Caco-2 (cell line): ENCODE data around the gene KBTBD8. TPM values are rescaled to one million over a fixed set of nuclear protein-coding genes. Genes with fewer than 3 reads are reported as not detected.

Source experiments
- BruUV-seq: library from RNA; stranded (reverse); fragments of 400-500 nt; replicated peaks from 2 replicates; lab custom pipeline; 2021; lab: Mats Ljungman, UMichigan
- CTCF ChIA-PET: fragments of 300-600 bp; sonication (Branson Sonifier 250); formaldehyde crosslinking; loops from one replicate; lab custom pipeline; 2022; ENCODE audit warnings: antibody characterized with exemption; lab: Charles Lee
- POLR2A ChIA-PET: fragments of 300-600 bp; sonication (Branson Sonifier 250); formaldehyde crosslinking; loops from one replicate; lab custom pipeline; 2022; ENCODE audit warnings: antibody characterized with exemption; lab: Charles Lee
- DNase-seq, 2 experiments: peaks; one replicate each; pipeline versions ENCODE4 v3.0.0 to v3.0.0-alpha.2; 2020 to 2022
- H3K27me3 ChIP-seq: replicated peaks from 2 replicates; pipeline ENCODE4 v1.6.0; 2011; ENCODE audit warnings: low read length; ENCODE audit not compliant: control insufficient read depth, insufficient read depth
- H3K36me3 ChIP-seq: 2 replicates; pipeline ENCODE4 v1.5.1; 2011; ENCODE audit warnings: low read length; ENCODE audit not compliant: control insufficient read depth, insufficient read depth
- H3K4me1 ChIP-seq: fragments of 250-450 bp; sonication (Bioruptor Pico); 2 replicates; pipeline ENCODE4 v1.5.1; 2020; ENCODE audit warnings: mild to moderate bottlenecking
- H3K4me3 ChIP-seq: 2 replicates; pipeline ENCODE4 v1.5.1; 2011; ENCODE audit warnings: low read depth, mild to moderate bottlenecking, control low read depth, low read length
- H3K9me3 ChIP-seq: fragments of 250-450 bp; sonication (Bioruptor Pico); 2 replicates; pipeline ENCODE4 v1.5.1; 2020; ENCODE audit warnings: mild to moderate bottlenecking, moderate library complexity
- H3K27ac Mint-ChIP-seq: one replicate; pipeline ENCODE4 v1.8.0; 2022; ENCODE audit warnings: mixed read lengths; ENCODE audit not compliant: unreplicated experiment
- H3K27me3 Mint-ChIP-seq: one replicate; pipeline ENCODE4 v1.8.0; 2022; ENCODE audit warnings: mixed read lengths; ENCODE audit not compliant: insufficient read depth, unreplicated experiment
- H3K36me3 Mint-ChIP-seq: one replicate; pipeline ENCODE4 v1.8.0; 2022; ENCODE audit warnings: mild to moderate bottlenecking, mixed read lengths; ENCODE audit not compliant: insufficient read depth, unreplicated experiment
- H3K4me1 Mint-ChIP-seq: one replicate; pipeline ENCODE4 v1.8.0; 2022; ENCODE audit warnings: low read depth, mixed read lengths; ENCODE audit not compliant: unreplicated experiment
- H3K4me3 Mint-ChIP-seq: one replicate; pipeline ENCODE4 v1.8.0; 2022; ENCODE audit warnings: mild to moderate bottlenecking, moderate library complexity, mixed read lengths; ENCODE audit not compliant: unreplicated experiment
- H3K9me3 Mint-ChIP-seq: one replicate; pipeline ENCODE4 v1.8.0; 2022; ENCODE audit warnings: mixed read lengths; ENCODE audit not compliant: unreplicated experiment
- intact Hi-C: fragments of 100-400 bp; cut with micrococcal nuclease; formaldehyde crosslinking; loops from one replicate; pipeline ENCODE4 v1.10.0; 2022; ENCODE audit not compliant: unreplicated experiment
- total RNA-seq: library from RNA; stranded (reverse); gene quantifications from 2 replicates; pipeline ENCODE4 v1.2.3, GENCODE V29; 2022
- TF ChIP-seq, protein P1 (sequence below), 2 experiments: fragments of 200-600 bp in 1 of 2; IDR thresholded peaks; 1 replicate in 1 of 2; 2 replicates in 1 of 2; pipeline versions ENCODE4 v1.5.1 to v1.8.0; 2011 to 2022; ENCODE audit warnings: antibody characterized with exemption in 1 of 2, control low read depth in 1 of 2, inconsistent platforms in 1 of 2, low read depth in 1 of 2, low read length in 1 of 2, mild to moderate bottlenecking in 1 of 2, moderate library complexity in 1 of 2; ENCODE audit not compliant: insufficient read depth in 1 of 2, severe bottlenecking in 1 of 2, unreplicated experiment in 1 of 2

Gene KBTBD8
- total RNA-seq, 1 experiment from 2014 or later, result 6.8 TPM

DNA sequence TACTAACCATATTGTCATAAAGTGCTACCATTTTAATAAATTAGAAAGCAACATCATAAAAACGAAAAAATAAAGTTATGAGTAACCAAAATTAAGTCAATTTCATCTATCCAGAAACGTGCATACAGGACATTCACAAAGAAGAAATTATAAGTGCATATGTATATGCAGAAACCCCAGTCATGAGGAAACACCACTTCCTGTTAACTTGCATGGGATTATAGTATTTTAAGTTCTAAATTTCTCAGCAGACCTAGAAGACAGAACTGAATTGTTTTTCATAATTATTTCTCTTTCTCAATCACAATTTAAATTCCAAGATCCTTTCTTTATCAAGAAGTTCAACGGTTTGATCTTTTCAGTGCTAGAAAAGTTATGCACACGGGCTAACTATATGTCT, 1.4 kb upstream of the KBTBD8 start:
- Histone ChIP-seq H3K4me3 (no peak overlapping the region), H3K9me3 (no peaks in the 10 kb centered on the region), H3K4me1 (no peaks in the 10 kb centered on the region), H3K36me3 (no peaks in the 10 kb centered on the region), H3K27me3 (no peaks in the 10 kb centered on the region)
- no peak for DNase-seq
- CTCF ChIA-PET, result no interaction called here
- BruUV-seq, result no TSS peak
- Mint-ChIP-seq H3K4me3 (no peak overlapping the region), H3K9me3 (no peaks in the 10 kb centered on the region), H3K27me3 (no peaks in the 10 kb centered on the region), H3K27ac (no peak overlapping the region), H3K36me3 (no peaks in the 10 kb centered on the region), H3K4me1 (no peaks in the 10 kb centered on the region)
- TF ChIP-seq, protein P1, sequence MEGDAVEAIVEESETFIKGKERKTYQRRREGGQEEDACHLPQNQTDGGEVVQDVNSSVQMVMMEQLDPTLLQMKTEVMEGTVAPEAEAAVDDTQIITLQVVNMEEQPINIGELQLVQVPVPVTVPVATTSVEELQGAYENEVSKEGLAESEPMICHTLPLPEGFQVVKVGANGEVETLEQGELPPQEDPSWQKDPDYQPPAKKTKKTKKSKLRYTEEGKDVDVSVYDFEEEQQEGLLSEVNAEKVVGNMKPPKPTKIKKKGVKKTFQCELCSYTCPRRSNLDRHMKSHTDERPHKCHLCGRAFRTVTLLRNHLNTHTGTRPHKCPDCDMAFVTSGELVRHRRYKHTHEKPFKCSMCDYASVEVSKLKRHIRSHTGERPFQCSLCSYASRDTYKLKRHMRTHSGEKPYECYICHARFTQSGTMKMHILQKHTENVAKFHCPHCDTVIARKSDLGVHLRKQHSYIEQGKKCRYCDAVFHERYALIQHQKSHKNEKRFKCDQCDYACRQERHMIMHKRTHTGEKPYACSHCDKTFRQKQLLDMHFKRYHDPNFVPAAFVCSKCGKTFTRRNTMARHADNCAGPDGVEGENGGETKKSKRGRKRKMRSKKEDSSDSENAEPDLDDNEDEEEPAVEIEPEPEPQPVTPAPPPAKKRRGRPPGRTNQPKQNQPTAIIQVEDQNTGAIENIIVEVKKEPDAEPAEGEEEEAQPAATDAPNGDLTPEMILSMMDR (IDR thresholded peaks at IDR 0.05; ENCODE audit: insufficient read depth in 1 of 2, low read depth in 1 of 2, low read length in 1 of 2, severe bottlenecking in 1 of 2, unreplicated experiment in 1 of 2), result no peak
- POLR2A ChIA-PET, result no interaction called here
- intact Hi-C loops, result no loop called here

DNA sequence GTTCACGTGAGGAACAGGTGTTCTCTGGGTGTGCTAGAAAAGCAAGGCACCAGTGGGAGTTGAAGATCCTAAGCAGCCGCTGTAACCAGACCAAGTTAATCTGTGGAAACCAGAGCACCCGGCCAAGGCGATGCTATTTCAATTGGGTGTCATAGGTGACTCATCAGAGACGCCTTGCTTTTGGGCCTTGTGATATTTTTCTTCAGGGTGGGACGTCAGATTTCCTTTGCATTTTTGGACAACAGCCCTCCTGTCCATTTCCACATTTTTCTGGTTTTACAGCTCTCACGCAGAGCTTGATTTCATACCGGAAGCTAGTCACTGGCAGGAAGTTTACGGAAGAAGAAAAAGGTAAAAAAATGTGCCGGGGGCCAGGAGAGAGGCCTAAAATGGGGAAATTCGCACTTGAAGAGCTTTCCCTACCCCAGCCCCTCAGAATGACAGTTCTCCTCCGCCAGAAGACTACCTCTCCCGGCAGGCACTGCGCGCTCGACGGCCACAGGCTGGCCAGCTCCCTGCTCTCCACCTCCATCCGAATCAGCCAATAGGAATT, 471 bp upstream of the KBTBD8 start:
- intact Hi-C loops, result loop anchor here (1.0 kb wide), 1 partner anchor 20 kb away; no protein-coding TSS in a partner anchor
- TF ChIP-seq, protein P1 (IDR thresholded peaks at IDR 0.05; ENCODE audit: insufficient read depth in 1 of 2, low read depth in 1 of 2, low read length in 1 of 2, severe bottlenecking in 1 of 2, unreplicated experiment in 1 of 2), result no peak
- no TSS peak for BruUV-seq
- Mint-ChIP-seq H3K9me3 (no peaks in the 10 kb centered on the region), H3K36me3 (no peaks in the 10 kb centered on the region), H3K27ac (no peak overlapping the region), H3K4me3 (peak overlapping the region; percentile 88), H3K27me3 (no peaks in the 10 kb centered on the region), H3K4me1 (no peaks in the 10 kb centered on the region)
- no peaks in the 10 kb centered on the region for H3K4me1 ChIP-seq
- ChIA-PET POLR2A (interaction anchor here (1.0 to 1.3 kb wide), 2 partner anchors 8 to 20 kb away, joined by 4 to 5 read pairs; no protein-coding TSS in a partner anchor), CTCF (interaction anchor here (0.7 to 1.4 kb wide), 7 partner anchors 9 to 116 kb away, joined by 3 to 15 read pairs (median 3); no protein-coding TSS in a partner anchor)
- no peaks in the 10 kb centered on the region for H3K36me3 ChIP-seq
- H3K4me3 ChIP-seq, result peak overlapping the region; percentile 34
- H3K27me3 ChIP-seq, result no peaks in the 10 kb centered on the region
- DNase-seq, result no peak
- H3K9me3 ChIP-seq, result no peaks in the 10 kb centered on the region

DNA sequence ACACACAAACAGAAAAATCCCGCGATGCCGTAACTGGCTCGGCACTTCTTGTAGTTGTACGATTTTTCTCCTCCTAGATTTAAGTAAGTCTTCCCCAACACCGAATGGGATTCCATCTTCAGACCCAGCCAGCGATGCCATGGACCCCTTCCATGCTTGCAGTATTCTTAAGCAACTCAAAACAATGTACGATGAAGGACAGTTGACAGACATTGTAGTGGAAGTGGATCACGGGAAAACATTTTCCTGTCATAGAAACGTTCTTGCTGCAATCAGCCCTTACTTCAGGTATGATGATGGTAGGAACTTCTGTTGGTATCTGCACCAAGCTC, 763 bp downstream of the KBTBD8 start:
- no peaks in the 10 kb centered on the region for H3K36me3 Mint-ChIP-seq
- CTCF ChIA-PET, result interaction anchor here (1.0 to 1.4 kb wide), 2 partner anchors 19 to 60 kb away, joined by 3 to 11 read pairs; no protein-coding TSS in a partner anchor

More for the DNA sequence above, 763 bp downstream of the KBTBD8 start:
- H3K36me3 ChIP-seq, result no peaks in the 10 kb centered on the region
- peak overlapping the region; percentile 86 for H3K4me3 ChIP-seq
- H3K4me1 ChIP-seq, result no peaks in the 10 kb centered on the region
- no peaks in the 10 kb centered on the region for H3K9me3 Mint-ChIP-seq
- TF ChIP-seq, protein P1 (IDR thresholded peaks at IDR 0.05; ENCODE audit: insufficient read depth in 1 of 2, low read depth in 1 of 2, low read length in 1 of 2, severe bottlenecking in 1 of 2, unreplicated experiment in 1 of 2), result no peak
- no peak overlapping the region for H3K27ac Mint-ChIP-seq
- no TSS peak for BruUV-seq
- no peaks in the 10 kb centered on the region for H3K27me3 Mint-ChIP-seq
- intact Hi-C loops, result loop anchor here (1.0 kb wide), 1 partner anchor 18 kb away; no protein-coding TSS in a partner anchor
- POLR2A ChIA-PET, result no interaction called here
- no peaks in the 10 kb centered on the region for H3K4me1 Mint-ChIP-seq
- no peaks in the 10 kb centered on the region for H3K27me3 ChIP-seq
- no peaks in the 10 kb centered on the region for H3K9me3 ChIP-seq
- peak overlapping the region; percentile 88 for H3K4me3 Mint-ChIP-seq
- DNase-seq, result no peak
